HG03558 (cell line): ENCODE results near the gene PLIN1.

ENCODE experiments used
- ATAC-seq: cut with Tn5 transposase; IDR thresholded peaks from one replicate; pipeline ENCODE4 v1.9.1; 2021; ENCODE audit warnings: moderate number of reproducible peaks; ENCODE audit not compliant: unreplicated experiment; ENCODE audit errors: extremely low read depth

The PLIN1 gene

GRCh38 chr15:89672221-89673164 lies 6.7 kb downstream of the PLIN1 start:
- ATAC-seq = no peak

- no peak for ATAC-seq
Measured at GRCh38 chr15:89671687-89672086, 7.5 kb downstream of the PLIN1 start.

GRCh38 chr15:89670971-89671560 lies 8.1 kb downstream of the PLIN1 start:
- ATAC-seq = no peak

- no peak for ATAC-seq
Measured at GRCh38 chr15:89669941-89670340, 9.2 kb downstream of the PLIN1 start.

GRCh38 chr15:89669309-89669865 lies 9.8 kb downstream of the PLIN1 start:
- ATAC-seq = no peak

GRCh38 chr15:89668171-89668570 lies 11.0 kb downstream of the PLIN1 start:
- ATAC-seq = no peak

- no peak for ATAC-seq
Measured at GRCh38 chr15:89667706-89667960, 11.5 kb downstream of the PLIN1 start.

- no peak for ATAC-seq
Measured at GRCh38 chr15:89666858-89667705, 12.1 kb downstream of the PLIN1 start.

GRCh38 chr15:89666184-89666857 lies 12.8 kb downstream of the PLIN1 start:
- no peak for ATAC-seq

- no peak for ATAC-seq
Measured at GRCh38 chr15:89665449-89666181, 13.6 kb downstream of the PLIN1 start.

GRCh38 chr15:89664441-89665350 lies 14.5 kb downstream of the PLIN1 start:
- no peak for ATAC-seq

- ATAC-seq = no peak
Measured at GRCh38 chr15:89662893-89663626, 16.1 kb downstream of the PLIN1 start.

GRCh38 chr15:89660556-89660955 lies 18.6 kb downstream of the PLIN1 start:
- ATAC-seq = no peak

- no peak for ATAC-seq
Measured at GRCh38 chr15:89659295-89659694, 19.9 kb downstream of the PLIN1 start.

GRCh38 chr15:89657686-89658200 lies 21.4 kb downstream of the PLIN1 start:
- ATAC-seq = no peak

- no peak for ATAC-seq
Measured at GRCh38 chr15:89656116-89656815, 22.9 kb downstream of the PLIN1 start.
